Activated CD8-positive, alpha-beta T cell treated with anti-CD3 and anti-CD28 coated beads for 36 hours (primary cell): ENCODE results near the gene TAF3. TPM values are rescaled to one million over a fixed set of nuclear protein-coding genes. Genes with fewer than 3 reads are reported as not detected.
"Not testable (repeated sequence)": the region's sequence is repeated elsewhere in the genome, so short reads cannot be mapped to it uniquely, and the experiment has no call there.

Experiments
- ATAC-seq: fragments of 200-7000 bp; cut with Tn5 transposase; one replicate; pipeline ENCODE4 v1.10.0; 2021; ENCODE audit warnings: mild to moderate bottlenecking, moderate library complexity
- CTCF ChIA-PET: fragments of 350-600 bp; sonication (Branson Sonifier 250); formaldehyde crosslinking; loops from one replicate; lab custom pipeline; 2021; ENCODE audit warnings: antibody characterized with exemption; lab: Charles Lee
- POLR2A ChIA-PET: fragments of 350-600 bp; sonication (Branson Sonifier 250); formaldehyde crosslinking; loops from one replicate; lab custom pipeline; 2021; ENCODE audit warnings: antibody characterized with exemption; lab: Charles Lee
- DNase-seq: peaks from one replicate; pipeline ENCODE4 v3.0.0-alpha.2; 2020
- H3K27ac Mint-ChIP-seq: one replicate; pipeline ENCODE4 v1.8.0; 2021; ENCODE audit warnings: mild to moderate bottlenecking, mixed read lengths
- H3K27me3 Mint-ChIP-seq: one replicate; pipeline ENCODE4 v1.8.0; 2021; ENCODE audit warnings: mixed read lengths
- H3K36me3 Mint-ChIP-seq: one replicate; pipeline ENCODE4 v1.8.0; 2021; ENCODE audit warnings: low read depth, mixed read lengths
- H3K4me1 Mint-ChIP-seq: one replicate; pipeline ENCODE4 v1.8.0; 2021; ENCODE audit warnings: low read depth, mixed read lengths
- H3K4me3 Mint-ChIP-seq: one replicate; pipeline ENCODE4 v1.8.0; 2021; ENCODE audit warnings: mild to moderate bottlenecking, moderate library complexity, mixed read lengths
- H3K9me3 Mint-ChIP-seq: one replicate; pipeline ENCODE4 v1.8.0; 2021; ENCODE audit warnings: mixed read lengths
- intact Hi-C: fragments of 100-400 bp; cut with micrococcal nuclease; formaldehyde crosslinking; loops from one replicate; pipeline ENCODE4 v1.10.0; 2022
- total RNA-seq, 2 experiments: library from RNA; stranded (reverse); gene quantifications; one replicate each; pipeline ENCODE4 v1.2.3, GENCODE V29; 2021
- TF ChIP-seq, protein P1 (sequence below): fragments of 200-600 bp; IDR thresholded peaks from one replicate; pipeline ENCODE4 v1.8.0; 2022; ENCODE audit warnings: antibody characterized with exemption, mild to moderate bottlenecking

TAF3 gene, protein sequence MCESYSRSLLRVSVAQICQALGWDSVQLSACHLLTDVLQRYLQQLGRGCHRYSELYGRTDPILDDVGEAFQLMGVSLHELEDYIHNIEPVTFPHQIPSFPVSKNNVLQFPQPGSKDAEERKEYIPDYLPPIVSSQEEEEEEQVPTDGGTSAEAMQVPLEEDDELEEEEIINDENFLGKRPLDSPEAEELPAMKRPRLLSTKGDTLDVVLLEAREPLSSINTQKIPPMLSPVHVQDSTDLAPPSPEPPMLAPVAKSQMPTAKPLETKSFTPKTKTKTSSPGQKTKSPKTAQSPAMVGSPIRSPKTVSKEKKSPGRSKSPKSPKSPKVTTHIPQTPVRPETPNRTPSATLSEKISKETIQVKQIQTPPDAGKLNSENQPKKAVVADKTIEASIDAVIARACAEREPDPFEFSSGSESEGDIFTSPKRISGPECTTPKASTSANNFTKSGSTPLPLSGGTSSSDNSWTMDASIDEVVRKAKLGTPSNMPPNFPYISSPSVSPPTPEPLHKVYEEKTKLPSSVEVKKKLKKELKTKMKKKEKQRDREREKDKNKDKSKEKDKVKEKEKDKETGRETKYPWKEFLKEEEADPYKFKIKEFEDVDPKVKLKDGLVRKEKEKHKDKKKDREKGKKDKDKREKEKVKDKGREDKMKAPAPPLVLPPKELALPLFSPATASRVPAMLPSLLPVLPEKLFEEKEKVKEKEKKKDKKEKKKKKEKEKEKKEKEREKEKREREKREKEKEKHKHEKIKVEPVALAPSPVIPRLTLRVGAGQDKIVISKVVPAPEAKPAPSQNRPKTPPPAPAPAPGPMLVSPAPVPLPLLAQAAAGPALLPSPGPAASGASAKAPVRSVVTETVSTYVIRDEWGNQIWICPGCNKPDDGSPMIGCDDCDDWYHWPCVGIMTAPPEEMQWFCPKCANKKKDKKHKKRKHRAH
- 10 to 100 TPM; 12.5 to 12.7 TPM for total RNA-seq

DNA sequence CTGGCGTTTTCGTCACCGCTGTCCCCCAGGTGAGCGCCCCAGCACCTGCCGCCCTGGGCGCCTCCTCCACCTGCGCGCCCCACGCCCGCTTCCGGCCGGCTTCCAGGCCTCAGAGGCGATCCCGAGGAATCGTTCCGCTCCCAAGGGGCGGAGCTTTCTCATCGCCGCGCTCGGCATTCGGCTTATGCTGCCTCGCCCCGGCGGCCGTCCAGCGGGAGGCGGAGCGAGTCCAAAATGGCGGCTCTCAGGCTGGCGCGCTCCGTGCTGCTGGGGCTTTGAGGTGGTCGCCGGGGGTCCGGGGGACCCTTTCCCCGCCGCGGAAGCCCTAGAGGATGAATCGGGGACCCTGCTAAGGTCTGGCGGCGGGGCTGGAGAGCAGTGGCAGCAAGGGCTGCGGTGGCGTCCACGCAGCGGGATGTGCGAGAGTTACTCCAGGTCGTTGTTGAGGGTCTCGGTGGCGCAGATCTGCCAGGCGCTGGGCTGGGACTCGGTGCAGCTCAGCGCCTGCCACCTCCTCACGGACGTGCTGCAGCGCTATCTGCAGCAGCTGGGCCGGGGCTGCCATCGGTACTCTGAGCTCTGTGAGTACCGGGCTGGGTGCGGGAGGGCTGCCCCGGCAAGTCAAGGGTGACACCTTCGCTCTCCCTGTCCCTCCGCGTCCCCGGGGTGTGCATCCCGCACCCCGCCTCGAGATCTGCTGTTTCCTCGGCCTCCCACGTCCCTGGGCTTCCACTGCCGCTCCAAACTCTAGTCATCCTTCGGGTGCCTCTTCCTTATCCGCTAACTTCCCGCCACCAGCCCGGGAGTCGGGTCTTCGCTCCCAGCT lies at the start of gene TAF3:
Gene TAF3, plus strand, starts transcription at position 211 of the 826 bp plus-strand sequence. Its CDS starts 205 bp downstream, at position 416.
- CTCF ChIA-PET, result interaction anchor here (0.8 to 1.8 kb wide), 3 partner anchors 19 to 293 kb away, joined by 3 to 4 read pairs (median 4); no protein-coding TSS in a partner anchor
- TF ChIP-seq, protein P1, sequence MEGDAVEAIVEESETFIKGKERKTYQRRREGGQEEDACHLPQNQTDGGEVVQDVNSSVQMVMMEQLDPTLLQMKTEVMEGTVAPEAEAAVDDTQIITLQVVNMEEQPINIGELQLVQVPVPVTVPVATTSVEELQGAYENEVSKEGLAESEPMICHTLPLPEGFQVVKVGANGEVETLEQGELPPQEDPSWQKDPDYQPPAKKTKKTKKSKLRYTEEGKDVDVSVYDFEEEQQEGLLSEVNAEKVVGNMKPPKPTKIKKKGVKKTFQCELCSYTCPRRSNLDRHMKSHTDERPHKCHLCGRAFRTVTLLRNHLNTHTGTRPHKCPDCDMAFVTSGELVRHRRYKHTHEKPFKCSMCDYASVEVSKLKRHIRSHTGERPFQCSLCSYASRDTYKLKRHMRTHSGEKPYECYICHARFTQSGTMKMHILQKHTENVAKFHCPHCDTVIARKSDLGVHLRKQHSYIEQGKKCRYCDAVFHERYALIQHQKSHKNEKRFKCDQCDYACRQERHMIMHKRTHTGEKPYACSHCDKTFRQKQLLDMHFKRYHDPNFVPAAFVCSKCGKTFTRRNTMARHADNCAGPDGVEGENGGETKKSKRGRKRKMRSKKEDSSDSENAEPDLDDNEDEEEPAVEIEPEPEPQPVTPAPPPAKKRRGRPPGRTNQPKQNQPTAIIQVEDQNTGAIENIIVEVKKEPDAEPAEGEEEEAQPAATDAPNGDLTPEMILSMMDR, result no peak
- POLR2A ChIA-PET, result interaction anchor here (0.6 to 2.5 kb wide), 9 partner anchors 9 to 373 kb away, joined by 3 to 20 read pairs (median 5); partner anchors contain the start of genes ATP5F1C and KIN
- H3K27ac Mint-ChIP-seq, result peak within 1 kb of the TSS; percentile 86
- intact Hi-C loops, result no loop called here
- no peaks in the 10 kb centered on the region for H3K36me3 Mint-ChIP-seq
- no peaks in the 10 kb centered on the region for H3K9me3 Mint-ChIP-seq
- peaks cover 37% of the 10 kb centered on the region for H3K4me1 Mint-ChIP-seq
- peak within 1 kb of the TSS; percentile 93 for H3K4me3 Mint-ChIP-seq
- ATAC-seq (peak; percentile 90), DNase-seq (peak; percentile 93)
- H3K27me3 Mint-ChIP-seq, result no peaks in the 10 kb centered on the region

DNA sequence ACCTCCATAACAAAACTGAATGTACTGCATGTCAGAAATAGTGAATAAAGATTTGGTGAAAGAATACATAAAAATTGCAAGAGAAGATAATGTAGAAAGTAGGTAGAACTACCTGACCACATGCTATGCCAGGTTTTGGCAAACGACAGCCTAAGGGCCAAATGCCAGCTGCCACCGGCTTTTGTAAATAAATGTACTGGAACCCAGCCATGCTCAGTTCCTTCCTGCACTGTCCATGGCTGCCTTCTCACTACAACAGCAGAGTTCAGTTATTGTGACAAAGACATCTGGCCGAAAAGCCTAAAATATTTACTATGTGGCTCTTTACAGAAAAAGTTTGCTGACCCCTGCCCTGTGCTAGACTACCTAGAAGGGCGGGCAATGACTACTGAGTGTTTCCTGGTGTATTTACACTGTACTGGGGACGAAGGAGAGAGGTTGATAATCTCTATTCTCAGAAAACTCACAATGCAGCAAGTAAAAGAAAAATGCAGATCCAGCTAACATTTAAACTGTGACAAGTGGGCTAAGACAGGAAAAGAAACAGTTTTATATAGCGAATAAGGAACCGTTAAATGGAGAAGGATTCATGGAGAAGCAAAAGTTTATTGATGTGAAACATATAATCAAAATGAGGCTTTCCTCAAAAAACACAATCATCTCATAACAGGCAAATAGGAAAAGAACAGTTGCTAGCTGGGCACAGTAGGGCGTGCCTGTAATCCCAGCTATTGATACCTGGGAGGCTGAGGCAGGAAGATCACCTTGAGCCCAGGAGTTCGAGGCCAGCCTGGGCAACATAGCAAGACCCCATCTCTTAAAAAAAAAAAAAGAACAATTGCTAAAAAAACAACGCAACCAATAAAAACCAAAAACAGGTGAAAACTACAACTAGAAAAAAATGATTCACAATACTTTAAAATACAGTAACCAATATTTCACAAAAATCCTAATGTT lies 44.2 kb upstream of the TAF3 start:
- POLR2A ChIA-PET, result no interaction called here
- intact Hi-C loops, result no loop called here
- Mint-ChIP-seq H3K9me3 (no peaks in the 10 kb centered on the region), H3K4me3 (no peak overlapping the region), H3K27me3 (no peaks in the 10 kb centered on the region), H3K27ac (no peak overlapping the region), H3K36me3 (peaks cover 36% of the 10 kb centered on the region), H3K4me1 (no peaks in the 10 kb centered on the region)
- ATAC-seq (no peak), DNase-seq (no peak)
- TF ChIP-seq, protein P1, result no peak
- CTCF ChIA-PET, result interaction anchor here (1.0 kb wide), 1 partner anchor 14 kb away, joined by 3 read pairs; the partner anchor contains the start of genes ATP5F1C and KIN

DNA sequence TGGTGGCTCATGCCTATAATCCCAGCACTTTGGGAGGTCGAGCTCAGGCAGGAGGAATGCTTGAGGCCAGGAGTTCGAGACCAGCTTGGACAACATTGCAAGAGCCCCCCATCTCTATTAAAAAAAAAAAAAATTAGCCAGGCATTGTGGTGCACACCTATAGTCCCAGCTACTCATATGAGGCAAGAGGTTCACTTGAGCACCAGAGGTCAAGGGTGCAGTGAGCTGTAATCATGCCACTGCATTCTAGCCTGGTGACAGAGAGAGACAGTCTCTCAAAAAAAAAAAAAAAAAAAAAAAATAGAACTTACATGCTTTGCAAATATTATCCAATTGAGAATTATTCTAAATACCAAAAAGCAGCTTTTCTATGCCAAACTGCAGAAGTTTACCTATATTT lies 41.5 kb upstream of the TAF3 start:
- ATAC-seq (no peak), DNase-seq (no peak)
- TF ChIP-seq, protein P1, result no peak
- Mint-ChIP-seq H3K27ac (no peak overlapping the region), H3K9me3 (no peaks in the 10 kb centered on the region), H3K4me1 (no peaks in the 10 kb centered on the region), H3K4me3 (no peak overlapping the region), H3K36me3 (peaks cover 39% of the 10 kb centered on the region), H3K27me3 (no peaks in the 10 kb centered on the region)
- ChIA-PET CTCF (interaction anchor here (0.6 to 2.0 kb wide), 2 partner anchors 251 to 926 kb away, joined by 3 to 5 read pairs; no protein-coding TSS in a partner anchor), POLR2A (no interaction called here)
- intact Hi-C loops, result no loop called here

DNA sequence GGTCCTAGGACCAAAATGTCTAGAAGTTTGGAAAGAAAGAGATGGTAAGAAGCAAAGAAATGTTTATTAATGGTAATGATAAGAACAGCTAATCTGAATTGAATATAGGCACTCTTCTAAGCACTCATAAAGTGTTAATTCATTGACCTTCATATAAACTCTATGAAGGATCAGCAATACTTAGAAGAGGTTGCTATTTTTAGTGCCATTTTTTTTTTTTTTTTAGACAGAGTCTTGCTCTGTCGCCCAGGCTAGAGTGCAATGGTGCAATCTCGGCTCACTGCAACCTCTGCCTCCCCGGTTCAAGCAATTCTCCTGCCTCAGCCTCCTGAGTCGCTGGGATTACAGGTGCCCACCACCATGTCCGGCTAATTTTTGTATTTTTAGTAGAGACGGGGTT lies 36.1 kb upstream of the TAF3 start:
- CTCF ChIA-PET, DNase-seq, H3K27me3 Mint-ChIP-seq, H3K9me3 Mint-ChIP-seq, H3K4me3 Mint-ChIP-seq, ATAC-seq, POLR2A ChIA-PET, H3K27ac Mint-ChIP-seq, intact Hi-C loops: not testable (repeated sequence)
- H3K4me1 Mint-ChIP-seq, result peaks cover 18% of the 10 kb centered on the region
- peaks cover 30% of the 10 kb centered on the region for H3K36me3 Mint-ChIP-seq
